HCT116 (cell line): ENCODE data around the gene C1orf21. TPM values are rescaled to one million over a fixed set of nuclear protein-coding genes. Genes with fewer than 3 reads are reported as not detected.

Experiments
- ATAC-seq: fragments of 200-7000 bp; cut with Tn5 transposase; 2 replicates; pipeline ENCODE4 v1.9.1; 2020; ENCODE audit warnings: mild to moderate bottlenecking, moderate library complexity
- BruUV-seq: library from RNA; stranded (reverse); fragments of 400-500 nt; replicated peaks from 2 replicates; lab custom pipeline; 2021; lab: Mats Ljungman, UMichigan
- CTCF ChIA-PET: fragments of 300-600 bp; sonication (Branson Sonifier 250); formaldehyde crosslinking; loops from one replicate; lab custom pipeline; 2021; ENCODE audit warnings: antibody characterized with exemption; lab: Charles Lee
- POLR2A ChIA-PET: fragments of 300-600, 350-600 bp; sonication (Branson Sonifier 250); formaldehyde crosslinking; loops from one replicate; lab custom pipeline; 2021; ENCODE audit warnings: antibody characterized with exemption; lab: Charles Lee
- RAD21 ChIA-PET, 2 experiments: fragments of 300-600 bp; sonication (Branson Sonifier 250); formaldehyde crosslinking; loops; one replicate each; lab custom pipeline; 2023; ENCODE audit warnings: low total read pairs in 2 of 2; ENCODE audit not compliant: uncharacterized antibody in 2 of 2, unreplicated experiment in 2 of 2, low non-redundant PET in 1 of 2; lab: Charles Lee
- DNase-seq: peaks from one replicate; pipeline ENCODE4 v3.0.0-alpha.2; 2010; ENCODE audit warnings: low read depth, low spot score
- H2AFZ ChIP-seq: fragments of 200-600 bp; shearing (Covaris generic), sonication (generic); 2 replicates; pipeline ENCODE4 v1.6.1; 2017; ENCODE audit warnings: low read depth, mixed run types, mixed read lengths, antibody characterized with exemption, low read length; ENCODE audit not compliant: poor library complexity, severe bottlenecking
- H3K27ac ChIP-seq: 2 replicates; pipeline ENCODE4 v1.5.1; 2012; ENCODE audit warnings: low read depth, low read length
- H3K27me3 ChIP-seq: fragments of 200-600 bp; sonication (generic); 2 replicates; pipeline ENCODE4 v1.6.1; 2016; ENCODE audit warnings: mixed run types, low read length, mixed read lengths; ENCODE audit not compliant: insufficient read depth
- H3K36me3 ChIP-seq, 2 experiments: fragments of 200-500 bp in 1 of 2; fragments of 200-600 bp in 1 of 2; sonication (Bioruptor generic) in 1 of 2; sonication (generic) in 1 of 2; 2 replicates each; pipeline versions ENCODE4 v1.5.1 to v1.6.1; 2014 to 2016; ENCODE audit warnings: low read length in 2 of 2, inconsistent platforms in 1 of 2, mixed read lengths in 1 of 2, mixed run types in 1 of 2; ENCODE audit not compliant: insufficient read depth in 2 of 2, control insufficient read depth in 1 of 2
- H3K4me1 ChIP-seq, 2 experiments: fragments of 200-600 bp in 1 of 2; sonication (generic) in 1 of 2; 2 replicates each; pipeline versions ENCODE4 v1.5.1 to v1.6.1; 2012 to 2017; ENCODE audit warnings: low read length in 2 of 2, inconsistent platforms in 1 of 2, mild to moderate bottlenecking in 1 of 2, mixed read lengths in 1 of 2, mixed run types in 1 of 2, moderate library complexity in 1 of 2; ENCODE audit not compliant: insufficient read depth in 2 of 2, control insufficient read depth in 1 of 2
- H3K4me2 ChIP-seq: fragments of 200-600 bp; sonication (generic); 2 replicates; pipeline ENCODE4 v1.6.1; 2017; ENCODE audit warnings: mixed run types, low read length, mixed read lengths
- H3K4me3 ChIP-seq, 2 experiments: fragments of 200-600 bp in 1 of 2; sonication (generic) in 1 of 2; replicated peaks in 1 of 2; 2 replicates each; pipeline ENCODE4 v1.5.1; 2011 to 2016; ENCODE audit warnings: low read length in 2 of 2, control low read depth in 1 of 2, low read depth in 1 of 2, mild to moderate bottlenecking in 1 of 2, mixed read lengths in 1 of 2, mixed run types in 1 of 2
- H3K79me2 ChIP-seq: fragments of 200-600 bp; sonication (generic); 2 replicates; pipeline ENCODE4 v1.6.1; 2017; ENCODE audit warnings: mild to moderate bottlenecking, mixed run types, low read length, moderate library complexity, mixed read lengths; ENCODE audit not compliant: insufficient read depth
- H3K9ac ChIP-seq: fragments of 200-600 bp; sonication (generic); 2 replicates; pipeline ENCODE4 v1.6.1; 2016; ENCODE audit warnings: low read length, mixed read lengths
- H3K9me2 ChIP-seq: fragments of 200-600 bp; sonication (generic), shearing (Covaris generic); 2 replicates; pipeline ENCODE4 v1.6.1; 2017; ENCODE audit warnings: mixed run types, mild to moderate bottlenecking, moderate library complexity; ENCODE audit not compliant: insufficient read depth
- H3K9me3 ChIP-seq, 2 experiments: fragments of 200-500 bp in 1 of 2; fragments of 200-600 bp in 1 of 2; sonication (Bioruptor generic) in 1 of 2; sonication (generic) in 1 of 2; 2 replicates each; pipeline ENCODE4 v1.6.1; 2014 to 2017; ENCODE audit warnings: low read length in 2 of 2, mixed read lengths in 2 of 2, inconsistent platforms in 1 of 2, low read depth in 1 of 2, mild to moderate bottlenecking in 1 of 2, mixed run types in 1 of 2, moderate library complexity in 1 of 2; ENCODE audit not compliant: control insufficient read depth in 1 of 2, insufficient read depth in 1 of 2
- H4K20me1 ChIP-seq: fragments of 200-600 bp; sonication (generic), shearing (Covaris generic); 2 replicates; pipeline ENCODE4 v1.6.1; 2017; ENCODE audit warnings: mixed run types, mild to moderate bottlenecking, moderate library complexity; ENCODE audit not compliant: insufficient read depth
- ATF3 ChIP-seq: IDR thresholded peaks from 2 replicates; pipeline ENCODE4 v1.6.1; 2012
- CBX3 ChIP-seq: IDR thresholded peaks from 2 replicates; pipeline ENCODE4 v1.6.1; 2012; ENCODE audit warnings: low read depth
- CTCF ChIP-seq, 3 experiments: fragments of 200-600 bp in 1 of 3; sonication (generic) in 1 of 3; IDR thresholded peaks in 2 of 3; conservative IDR thresholded peaks in 1 of 3; 2 replicates each; pipeline ENCODE4 v1.5.1; 2012 to 2017; ENCODE audit warnings: low read depth in 2 of 3, low read length in 2 of 3, antibody characterized with exemption in 1 of 3, borderline replicate concordance in 1 of 3, control low read depth in 1 of 3, mild to moderate bottlenecking in 1 of 3, mixed read lengths in 1 of 3, mixed run types in 1 of 3, moderate library complexity in 1 of 3; ENCODE audit not compliant: insufficient read depth in 1 of 3
- EZH2 ChIP-seq: fragments of 200-600 bp; sonication (generic); IDR thresholded peaks from 2 replicates; pipeline ENCODE4 v1.6.1; 2017; ENCODE audit warnings: antibody characterized with exemption, mixed run types
- JUND ChIP-seq: IDR thresholded peaks from 2 replicates; pipeline ENCODE4 v1.6.1; 2012
- POLR2A ChIP-seq: IDR thresholded peaks from 2 replicates; pipeline ENCODE4 v1.7.0; 2011; ENCODE audit warnings: borderline replicate concordance; ENCODE audit not compliant: insufficient read depth, insufficient read length; ENCODE audit errors: extremely low read depth
- SP1 ChIP-seq: IDR thresholded peaks from 2 replicates; pipeline ENCODE4 v1.6.1; 2012; ENCODE audit warnings: low read depth
- SRF ChIP-seq: IDR thresholded peaks from 2 replicates; pipeline ENCODE4 v1.6.1; 2012; ENCODE audit warnings: low read depth
- YY1 ChIP-seq: IDR thresholded peaks from 2 replicates; pipeline ENCODE4 v1.6.1; 2011; ENCODE audit warnings: low read length, low read depth, moderate library complexity, mild to moderate bottlenecking; ENCODE audit not compliant: insufficient replicate concordance; ENCODE audit errors: extremely low read depth
- ZFX ChIP-seq: fragments of 450-650 bp; IDR thresholded peaks from 2 replicates; pipeline ENCODE4 v1.6.1; 2017
- intact Hi-C: fragments of 100-400 bp; cut with micrococcal nuclease; formaldehyde crosslinking; loops from 2 replicates; pipeline ENCODE4 v1.10.0; 2022
- total RNA-seq: library from RNA; stranded (reverse); gene quantifications from one replicate; pipeline ENCODE4 v1.2.1, GENCODE V29; 2021; ENCODE audit not compliant: unreplicated experiment
- TF ChIP-seq, protein P1 (sequence below): IDR thresholded peaks from 2 replicates; pipeline ENCODE4 v1.6.1; 2012

The C1orf21 gene
- total RNA-seq, 1 experiment from 2014 or later: 8.9 TPM

DNA sequence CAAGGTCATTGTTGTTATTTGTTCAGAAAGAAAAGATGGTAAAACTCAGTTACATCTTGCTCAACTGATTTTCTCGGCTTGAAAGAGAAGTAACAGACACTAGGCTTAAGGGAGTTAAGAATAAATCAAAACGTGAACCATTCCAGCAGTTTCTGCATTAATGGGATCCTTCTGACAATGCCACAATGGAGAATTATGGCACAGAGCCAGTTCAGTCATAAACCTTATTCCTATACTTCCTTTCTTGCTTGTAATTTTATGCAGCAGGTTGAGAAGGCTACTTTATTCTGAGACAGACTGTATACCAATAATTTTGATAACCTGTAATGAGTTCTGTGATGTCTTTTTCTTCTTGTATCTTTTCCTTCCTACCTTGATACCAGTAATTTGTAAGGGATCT is 167.0 kb downstream of the C1orf21 start:
- Histone ChIP-seq H3K9ac (no peak overlapping the region), H3K9me3 (no peaks in the 10 kb centered on the region)
- ChIA-PET RAD21 (no interaction called here), POLR2A (no interaction called here)
- no peak for TF ChIP-seq ZFX
- no peak for TF ChIP-seq CBX3
- no peak for TF ChIP-seq SRF
- TF ChIP-seq POLR2A: no peak
- no peak for TF ChIP-seq EZH2
- TF ChIP-seq JUND: no peak
- TF ChIP-seq YY1: no peak
- TF ChIP-seq ATF3: no peak
- TF ChIP-seq, protein P1, sequence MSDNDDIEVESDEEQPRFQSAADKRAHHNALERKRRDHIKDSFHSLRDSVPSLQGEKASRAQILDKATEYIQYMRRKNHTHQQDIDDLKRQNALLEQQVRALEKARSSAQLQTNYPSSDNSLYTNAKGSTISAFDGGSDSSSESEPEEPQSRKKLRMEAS: no peak
- no peak for TF ChIP-seq SP1
- TF ChIP-seq CTCF (IDR thresholded peaks at IDR 0.05 in 2 of 3, conservative IDR thresholded peaks at IDR 0.05 in 1 of 3; ENCODE audit: borderline replicate concordance in 1 of 3, insufficient read depth in 1 of 3, low read depth in 2 of 3, low read length in 2 of 3): no peak
- TF ChIP-seq, all 23 proteins: peak for 0
- Histone ChIP-seq H3K9me2 (no peaks in the 10 kb centered on the region), H3K27me3 (no peaks in the 10 kb centered on the region), H2AFZ (no peak overlapping the region), H3K27ac (no peak overlapping the region), H3K36me3 (no peaks in the 10 kb centered on the region), H3K79me2 (no peaks in the 10 kb centered on the region), H3K4me2 (no peak overlapping the region), H3K4me3 (no peak overlapping the region), H4K20me1 (no peaks in the 10 kb centered on the region), H3K4me1 (no peaks in the 10 kb centered on the region)
- ATAC-seq: no peak
- BruUV-seq: no TSS peak
- no peak for DNase-seq
- intact Hi-C loops: no loop called here
- CTCF ChIA-PET: no interaction called here
